IMR-90 (cell line): Measurements from ENCODE around the gene FAM217A. TPM values are rescaled to one million over a fixed set of nuclear protein-coding genes. Genes with fewer than 3 reads are reported as not detected.

ENCODE experiments used
- ATAC-seq: fragments of 200-7000 bp; cut with Tn5 transposase; 2 replicates; pipeline ENCODE4 v1.9.1; 2020; ENCODE audit warnings: low read depth, mild to moderate bottlenecking, moderate library complexity
- BruUV-seq: library from RNA; stranded (reverse); fragments of 400-500 nt; replicated peaks from 2 replicates; lab custom pipeline; 2021; lab: Mats Ljungman, UMichigan
- CTCF ChIA-PET: fragments of 300-600 bp; formaldehyde crosslinking; extraction: SDS; loops from one replicate; lab custom pipeline; 2021; ENCODE audit warnings: antibody characterized with exemption; lab: Yijun Ruan, JAX
- POLR2A ChIA-PET: fragments of 300-600 bp; sonication (Branson Sonifier 250); formaldehyde crosslinking; loops from one replicate; lab custom pipeline; 2022; ENCODE audit warnings: antibody characterized with exemption; ENCODE audit not compliant: unreplicated experiment; lab: Charles Lee
- DNase-seq: peaks from one replicate; pipeline ENCODE4 v3.0.0; 2013
- H2AFZ ChIP-seq: replicated peaks from 2 replicates; pipeline ENCODE3; 2013; ENCODE audit warnings: low read length, mild to moderate bottlenecking; ENCODE audit not compliant: poor library complexity
- H2AK5ac ChIP-seq: 2 replicates; pipeline ENCODE4 v1.6.1; 2013; ENCODE audit warnings: low read depth, low read length, inconsistent platforms
- H2AK9ac ChIP-seq: replicated peaks from 2 replicates; pipeline ENCODE3; 2013; ENCODE audit warnings: mild to moderate bottlenecking, low read depth, low read length, moderate library complexity; ENCODE audit not compliant: poor library complexity
- H2BK120ac ChIP-seq: 2 replicates; pipeline ENCODE4 v1.6.1; 2013; ENCODE audit warnings: low read depth, low read length, inconsistent platforms
- H2BK15ac ChIP-seq: 3 replicates; pipeline ENCODE4 v1.6.1; 2013; ENCODE audit warnings: low read depth, low read length, inconsistent platforms
- H2BK20ac ChIP-seq: 2 replicates; pipeline ENCODE4 v1.6.1; 2013; ENCODE audit warnings: low read depth, mild to moderate bottlenecking, inconsistent platforms, low read length, moderate library complexity
- H2BK5ac ChIP-seq: 2 replicates; pipeline ENCODE4 v1.6.1; 2013; ENCODE audit warnings: mild to moderate bottlenecking, low read depth, low read length, inconsistent platforms; ENCODE audit not compliant: poor library complexity, severe bottlenecking
- H3K14ac ChIP-seq: replicated peaks from 2 replicates; pipeline ENCODE4 v1.6.1; 2013; ENCODE audit warnings: low read depth, low read length, inconsistent platforms
- H3K18ac ChIP-seq: 2 replicates; pipeline ENCODE4 v1.6.1; 2013; ENCODE audit warnings: low read depth, low read length, control low read depth
- H3K23ac ChIP-seq: 2 replicates; pipeline ENCODE4 v1.6.1; 2013; ENCODE audit warnings: low read depth, low read length, inconsistent platforms
- H3K27ac ChIP-seq: 2 replicates; pipeline ENCODE4 v1.5.1; 2013; ENCODE audit warnings: mild to moderate bottlenecking, control low read depth, low read length; ENCODE audit not compliant: insufficient read depth
- H3K27me3 ChIP-seq: 2 replicates; pipeline ENCODE4 v1.6.1; 2013; ENCODE audit warnings: low read length; ENCODE audit not compliant: control insufficient read depth, insufficient read depth
- H3K36me3 ChIP-seq: 2 replicates; pipeline ENCODE4 v1.6.1; 2013; ENCODE audit warnings: low read length, mixed read lengths; ENCODE audit not compliant: control insufficient read depth, insufficient read depth
- H3K4ac ChIP-seq: 2 replicates; pipeline ENCODE4 v1.6.1; 2013; ENCODE audit warnings: low read depth, low read length, inconsistent platforms
- H3K4me1 ChIP-seq: 2 replicates; pipeline ENCODE4 v1.6.1; 2013; ENCODE audit warnings: low read length, mixed read lengths; ENCODE audit not compliant: control insufficient read depth, insufficient read depth
- H3K4me2 ChIP-seq: 2 replicates; pipeline ENCODE4 v1.6.1; 2013; ENCODE audit warnings: low read depth, mild to moderate bottlenecking, control low read depth, low read length, moderate library complexity
- H3K4me3 ChIP-seq: 2 replicates; pipeline ENCODE4 v1.5.1; 2013; ENCODE audit warnings: low read depth, mild to moderate bottlenecking, control low read depth, low read length, moderate library complexity; ENCODE audit not compliant: insufficient read depth
- H3K56ac ChIP-seq: 2 replicates; pipeline ENCODE4 v1.6.1; 2013; ENCODE audit warnings: low read length, inconsistent platforms; ENCODE audit not compliant: insufficient read depth; ENCODE audit errors: extremely low read depth
- H3K79me1 ChIP-seq, 2 experiments: 2 replicates each; pipeline ENCODE4 v1.6.1; 2013; ENCODE audit warnings: low read length in 2 of 2, inconsistent platforms in 1 of 2, low read depth in 1 of 2
- H3K9ac ChIP-seq: 2 replicates; pipeline ENCODE4 v1.6.1; 2013; ENCODE audit warnings: low read depth, low read length, control low read depth
- H3K9me1 ChIP-seq: 2 replicates; pipeline ENCODE4 v1.6.1; 2013; ENCODE audit warnings: low read length, inconsistent platforms; ENCODE audit not compliant: insufficient read depth
- H3K9me3 ChIP-seq: 2 replicates; pipeline ENCODE4 v1.6.1; 2013; ENCODE audit warnings: low read length; ENCODE audit not compliant: control insufficient read depth, insufficient read depth
- H4K20me1 ChIP-seq: 2 replicates; pipeline ENCODE4 v1.6.1; 2013; ENCODE audit warnings: low read length, inconsistent platforms; ENCODE audit not compliant: insufficient read depth
- H4K5ac ChIP-seq: 2 replicates; pipeline ENCODE4 v1.6.1; 2013; ENCODE audit warnings: mild to moderate bottlenecking, low read depth, low read length, control low read depth
- H4K8ac ChIP-seq, 2 experiments: 2 replicates each; pipeline ENCODE4 v1.6.1; 2013; ENCODE audit warnings: low read depth in 2 of 2, low read length in 2 of 2, control low read depth in 1 of 2, inconsistent platforms in 1 of 2
- H4K91ac ChIP-seq: 2 replicates; pipeline ENCODE4 v1.6.1; 2013; ENCODE audit warnings: low read depth, low read length, inconsistent platforms; ENCODE audit not compliant: insufficient read depth
- BHLHE40 ChIP-seq: fragments of 150-350 bp; IDR thresholded peaks from 2 replicates; pipeline ENCODE4 v1.6.1; 2016; ENCODE audit warnings: mild to moderate bottlenecking, low read depth, low read length
- CEBPB ChIP-seq: IDR thresholded peaks from 2 replicates; pipeline ENCODE4 v1.6.1; 2012; ENCODE audit warnings: low read depth, low read length, improper control_type of control experiment
- CHD1 ChIP-seq: IDR thresholded peaks from 2 replicates; pipeline ENCODE4 v1.6.1; 2012; ENCODE audit warnings: low read depth, low read length, improper control_type of control experiment
- FOS ChIP-seq: fragments of 150-350 bp; IDR thresholded peaks from 2 replicates; pipeline ENCODE4 v1.6.1; 2016; ENCODE audit warnings: low read depth, low read length
- MAFK ChIP-seq: IDR thresholded peaks from 2 replicates; pipeline ENCODE4 v1.6.1; 2012; ENCODE audit warnings: low read depth, low read length, improper control_type of control experiment
- MAZ ChIP-seq: IDR thresholded peaks from 2 replicates; pipeline ENCODE4 v1.6.1; 2012; ENCODE audit warnings: low read depth, mild to moderate bottlenecking, low read length, improper control_type of control experiment, moderate library complexity, borderline replicate concordance
- MXI1 ChIP-seq: IDR thresholded peaks from 2 replicates; pipeline ENCODE4 v1.6.1; 2012; ENCODE audit warnings: low read depth, mild to moderate bottlenecking, low read length, moderate library complexity, borderline replicate concordance
- NFE2L2 ChIP-seq: fragments of 150-350 bp; IDR thresholded peaks from 2 replicates; pipeline ENCODE4 v1.6.1; 2016; ENCODE audit warnings: low read depth, mild to moderate bottlenecking, low read length
- POLR2A ChIP-seq: IDR thresholded peaks from 2 replicates; pipeline ENCODE4 v1.6.1; 2012; ENCODE audit warnings: mild to moderate bottlenecking, low read depth, low read length
- RCOR1 ChIP-seq: IDR thresholded peaks from 2 replicates; pipeline ENCODE4 v1.6.1; 2012; ENCODE audit warnings: mild to moderate bottlenecking, low read length, improper control_type of control experiment; ENCODE audit not compliant: insufficient replicate concordance
- SMC3 ChIP-seq: fragments of 150-350 bp; IDR thresholded peaks from 2 replicates; pipeline ENCODE4 v1.6.1; 2016; ENCODE audit warnings: low read depth, mild to moderate bottlenecking, antibody characterized with exemption, low read length, moderate library complexity
- dilution Hi-C: fragments of 300-500 bp; cut with HindIII; formaldehyde crosslinking; loops from one replicate; pipeline ENCODE4 v1.14.3; 2018; ENCODE audit warnings: low sequenced_read_pairs; ENCODE audit not compliant: unreplicated experiment
- in situ Hi-C: fragments of 300-500 bp; cut with MboI; formaldehyde crosslinking; loops from 3 replicates; pipeline ENCODE4 v1.14.3; 2019; ENCODE audit warnings: low sequenced_read_pairs, inconsistent platforms, mixed read lengths
- intact Hi-C: fragments of 100-400 bp; cut with micrococcal nuclease; formaldehyde crosslinking; loops from 2 replicates; pipeline ENCODE4 v1.10.0; 2022
- polyA plus RNA-seq, 3 experiments: library from polyadenylated mRNA; depleted of rRNA; stranded (reverse); fragments of >200 nt; gene quantifications; 2 replicates each; pipeline ENCODE4 v1.2.3, GENCODE V29; 2012; ENCODE audit warnings: low replicate concordance in 1 of 3
- total RNA-seq: library from RNA; depleted of rRNA; stranded (reverse); fragments of >200 nt; gene quantifications from 2 replicates; pipeline ENCODE4 v1.2.3, GENCODE V29; 2012
- TF ChIP-seq, protein P1 (sequence below): fragments of 150-350 bp; IDR thresholded peaks from 2 replicates; pipeline ENCODE4 v1.6.1; 2016; ENCODE audit warnings: low read depth, mild to moderate bottlenecking, low read length, moderate library complexity, borderline replicate concordance
- TF ChIP-seq, protein P2 (sequence below): conservative IDR thresholded peaks from 2 replicates; pipeline ENCODE4 v1.5.1; 2012; ENCODE audit warnings: mild to moderate bottlenecking, low read depth, low read length, improper control_type of control experiment
- TF ChIP-seq, protein P3 (sequence below): fragments of 150-350 bp; IDR thresholded peaks from 2 replicates; pipeline ENCODE4 v1.6.1; 2017; ENCODE audit warnings: mild to moderate bottlenecking, antibody characterized with exemption, low read length, low read depth

The FAM217A gene
- total and polyA plus RNA-seq, 2 of the 4 experiments (the other 2 are of a cell fraction) = not detected

DNA sequence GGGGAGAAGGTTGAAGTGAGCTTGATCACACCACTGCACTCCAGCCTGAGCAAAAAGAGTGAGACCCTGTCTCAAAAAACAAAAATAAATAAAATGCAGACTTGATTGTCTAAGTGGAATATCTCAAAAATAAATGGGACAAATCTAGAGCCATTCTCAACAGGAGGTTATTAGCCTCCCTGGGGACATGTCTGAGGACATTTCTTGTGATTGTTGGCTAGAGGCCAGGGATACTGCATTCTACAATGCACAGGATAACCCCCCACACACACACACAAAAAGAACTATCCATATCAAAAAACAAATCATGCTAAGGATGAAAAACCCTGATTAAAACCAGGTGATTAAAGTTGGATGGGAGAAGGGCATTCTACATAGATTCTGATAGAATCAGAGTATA is 37.5 kb downstream of the FAM217A start:
- no peak overlapping the region for H3K23ac ChIP-seq
- intact Hi-C loops (no loop called here), in situ Hi-C loops (no loop called here), dilution Hi-C loops (no loop called here)
- H3K18ac ChIP-seq = no peak overlapping the region
- H2BK5ac ChIP-seq = no peak overlapping the region
- ChIA-PET CTCF (no interaction called here), POLR2A (interaction anchor here (0.5 kb wide), 1 partner anchor 94 kb away, joined by 8 read pairs; the partner anchor contains the start of gene ECI2)
- no peak overlapping the region for H4K8ac ChIP-seq
- H2BK15ac ChIP-seq = no peak overlapping the region
- no peak overlapping the region for H3K4ac ChIP-seq
- H4K5ac ChIP-seq = no peak overlapping the region
- ATAC-seq (no peak), DNase-seq (no peak)
- no peak overlapping the region for H2AK5ac ChIP-seq
- H4K91ac ChIP-seq = no peak overlapping the region
- TF ChIP-seq RCOR1 = no peak
- no peak for TF ChIP-seq BHLHE40
- TF ChIP-seq MAZ = no peak
- no peak for TF ChIP-seq NFE2L2
- TF ChIP-seq, protein P1, sequence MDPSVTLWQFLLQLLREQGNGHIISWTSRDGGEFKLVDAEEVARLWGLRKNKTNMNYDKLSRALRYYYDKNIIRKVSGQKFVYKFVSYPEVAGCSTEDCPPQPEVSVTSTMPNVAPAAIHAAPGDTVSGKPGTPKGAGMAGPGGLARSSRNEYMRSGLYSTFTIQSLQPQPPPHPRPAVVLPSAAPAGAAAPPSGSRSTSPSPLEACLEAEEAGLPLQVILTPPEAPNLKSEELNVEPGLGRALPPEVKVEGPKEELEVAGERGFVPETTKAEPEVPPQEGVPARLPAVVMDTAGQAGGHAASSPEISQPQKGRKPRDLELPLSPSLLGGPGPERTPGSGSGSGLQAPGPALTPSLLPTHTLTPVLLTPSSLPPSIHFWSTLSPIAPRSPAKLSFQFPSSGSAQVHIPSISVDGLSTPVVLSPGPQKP = no peak
- TF ChIP-seq, protein P2, sequence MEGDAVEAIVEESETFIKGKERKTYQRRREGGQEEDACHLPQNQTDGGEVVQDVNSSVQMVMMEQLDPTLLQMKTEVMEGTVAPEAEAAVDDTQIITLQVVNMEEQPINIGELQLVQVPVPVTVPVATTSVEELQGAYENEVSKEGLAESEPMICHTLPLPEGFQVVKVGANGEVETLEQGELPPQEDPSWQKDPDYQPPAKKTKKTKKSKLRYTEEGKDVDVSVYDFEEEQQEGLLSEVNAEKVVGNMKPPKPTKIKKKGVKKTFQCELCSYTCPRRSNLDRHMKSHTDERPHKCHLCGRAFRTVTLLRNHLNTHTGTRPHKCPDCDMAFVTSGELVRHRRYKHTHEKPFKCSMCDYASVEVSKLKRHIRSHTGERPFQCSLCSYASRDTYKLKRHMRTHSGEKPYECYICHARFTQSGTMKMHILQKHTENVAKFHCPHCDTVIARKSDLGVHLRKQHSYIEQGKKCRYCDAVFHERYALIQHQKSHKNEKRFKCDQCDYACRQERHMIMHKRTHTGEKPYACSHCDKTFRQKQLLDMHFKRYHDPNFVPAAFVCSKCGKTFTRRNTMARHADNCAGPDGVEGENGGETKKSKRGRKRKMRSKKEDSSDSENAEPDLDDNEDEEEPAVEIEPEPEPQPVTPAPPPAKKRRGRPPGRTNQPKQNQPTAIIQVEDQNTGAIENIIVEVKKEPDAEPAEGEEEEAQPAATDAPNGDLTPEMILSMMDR = no peak
- no peak for TF ChIP-seq MAFK
- no peak for TF ChIP-seq CEBPB
- no peak for TF ChIP-seq CHD1
- TF ChIP-seq SMC3 = no peak
- TF ChIP-seq MXI1 = no peak
- no peak for TF ChIP-seq FOS
- no peak for TF ChIP-seq POLR2A
- TF ChIP-seq, protein P3, sequence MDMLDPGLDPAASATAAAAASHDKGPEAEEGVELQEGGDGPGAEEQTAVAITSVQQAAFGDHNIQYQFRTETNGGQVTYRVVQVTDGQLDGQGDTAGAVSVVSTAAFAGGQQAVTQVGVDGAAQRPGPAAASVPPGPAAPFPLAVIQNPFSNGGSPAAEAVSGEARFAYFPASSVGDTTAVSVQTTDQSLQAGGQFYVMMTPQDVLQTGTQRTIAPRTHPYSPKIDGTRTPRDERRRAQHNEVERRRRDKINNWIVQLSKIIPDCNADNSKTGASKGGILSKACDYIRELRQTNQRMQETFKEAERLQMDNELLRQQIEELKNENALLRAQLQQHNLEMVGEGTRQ = no peak
- no peak overlapping the region for H3K9ac ChIP-seq
- H3K56ac ChIP-seq = no peak overlapping the region
- no peak overlapping the region for H3K14ac ChIP-seq
- H2BK20ac ChIP-seq = no peak overlapping the region
- no peaks in the 10 kb centered on the region for H3K9me3 ChIP-seq
- no peak overlapping the region for H3K4me2 ChIP-seq
- peaks cover 26 to 58% of the 10 kb centered on the region in 2 experiments for H3K79me1 ChIP-seq
- H2AK9ac ChIP-seq = no peak overlapping the region
- H3K36me3 ChIP-seq = peaks cover 46% of the 10 kb centered on the region
- H3K27me3 ChIP-seq = no peaks in the 10 kb centered on the region
- no peak overlapping the region for H2AFZ ChIP-seq
- peaks cover 5% of the 10 kb centered on the region for H3K9me1 ChIP-seq
- H3K27ac ChIP-seq = no peak overlapping the region
- no TSS peak for BruUV-seq
- peaks cover 15% of the 10 kb centered on the region for H4K20me1 ChIP-seq
- H3K4me3 ChIP-seq = no peak overlapping the region
- no peak overlapping the region for H2BK120ac ChIP-seq
- H3K4me1 ChIP-seq = no peaks in the 10 kb centered on the region
